Breast epithelium (tissue), 4 donors: ENCODE results near the gene TTC7B. TPM values are rescaled to one million over a fixed set of nuclear protein-coding genes. Genes with fewer than 3 reads are reported as not detected.

Source experiments
- DNase-seq, 2 donors: peaks; one replicate each; pipeline ENCODE4 v3.0.0-alpha.2; 2019; ENCODE audit warnings: low spot score in 2 of 2
- H3K27ac ChIP-seq, 2 donors: fragments of 200-600 bp; sonication (generic) in 1 of 2; one replicate each; pipeline ENCODE4 v1.5.1; 2016 to 2019; ENCODE audit warnings: mild to moderate bottlenecking in 1 of 2
- H3K27me3 ChIP-seq, 2 donors: fragments of 200-600 bp; sonication (generic) in 1 of 2; one replicate each; pipeline versions ENCODE4 v1.5.1 to v1.6.0; 2017 to 2019; ENCODE audit warnings: control low read depth in 1 of 2, mild to moderate bottlenecking in 1 of 2
- H3K36me3 ChIP-seq: fragments of 200-600 bp; one replicate; pipeline ENCODE4 v1.5.1; 2019
- H3K4me1 ChIP-seq, 2 donors: fragments of 200-600 bp; sonication (generic); one replicate each; pipeline ENCODE4 v1.5.1; 2016 to 2019; ENCODE audit warnings: control low read depth in 1 of 2
- H3K4me3 ChIP-seq, 3 donors: fragments of 200-600 bp; sonication (generic); 1 replicate in 2 of 3; 2 replicates in 1 of 3; pipeline ENCODE4 v1.5.1; 2016 to 2019; ENCODE audit warnings: mild to moderate bottlenecking in 3 of 3, moderate library complexity in 2 of 3
- H3K9me3 ChIP-seq, 2 donors: fragments of 200-600 bp; sonication (generic) in 1 of 2; one replicate each; pipeline ENCODE4 v1.5.1; 2016 to 2019; ENCODE audit warnings: control low read depth in 1 of 2
- POLR2A ChIP-seq: fragments of 450-650 bp; IDR thresholded peaks from one replicate; pipeline ENCODE4 v1.6.1; 2016; ENCODE audit warnings: antibody characterized with exemption, mild to moderate bottlenecking, moderate library complexity
- POLR2AphosphoS5 ChIP-seq, 3 donors: sonication (generic); formaldehyde crosslinking; IDR thresholded peaks; one replicate each; pipeline ENCODE4 v1.6.1; 2017; ENCODE audit warnings: antibody characterized with exemption in 3 of 3
- intact Hi-C: fragments of 100-400 bp; cut with DNase I; formaldehyde crosslinking; loops from one replicate; pipeline ENCODE4 v1.15.1; 2023; ENCODE audit warnings: low total_unique reads
- total RNA-seq, 3 donors: library from RNA; depleted of rRNA; stranded (reverse); fragments of >200 nt; gene quantifications; one replicate each; pipeline ENCODE4 v1.1.0, GENCODE V29; 2016
- TF ChIP-seq, protein P1 (sequence below), 3 donors: fragments of 450-650 bp; IDR thresholded peaks; one replicate each; pipeline ENCODE4 v1.5.1; 2016 to 2017; ENCODE audit warnings: antibody characterized with exemption in 3 of 3, mild to moderate bottlenecking in 3 of 3, moderate library complexity in 3 of 3

The TTC7B gene
- total RNA-seq, 3 donors from 2014 or later = 14.0 to 29.1 (median 22.0) TPM

DNA sequence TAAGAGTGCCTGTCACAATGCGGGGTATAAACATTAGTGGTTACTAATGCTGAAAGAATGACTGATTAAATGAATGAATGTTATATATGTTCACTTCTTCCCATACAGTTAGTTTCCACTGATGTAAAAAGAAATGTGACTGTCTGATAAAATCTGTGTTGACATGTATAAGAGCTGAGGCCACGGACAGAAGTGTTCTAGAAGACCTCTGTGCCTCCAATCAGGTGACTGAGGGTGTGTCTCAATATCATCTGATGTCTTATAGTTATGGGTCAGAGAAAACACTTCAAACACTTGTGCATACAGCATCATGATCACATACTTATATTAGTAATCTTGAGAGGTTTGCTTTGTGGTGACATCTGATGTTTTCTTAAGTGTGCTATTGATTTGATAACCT is 183.4 kb downstream of the TTC7B start:
- Histone ChIP-seq H3K36me3 (no peaks in the 10 kb centered on the region), H3K27me3 (no peaks in the 10 kb centered on the region), H3K9me3 (no peaks in the 10 kb centered on the region), H3K4me3 (no peak overlapping the region), H3K27ac (no peak overlapping the region), H3K4me1 (no peaks in the 10 kb centered on the region)
- intact Hi-C loops = no loop called here
- TF ChIP-seq POLR2A (no peak), POLR2AphosphoS5 (IDR thresholded peaks at IDR 0.05) (no peak)
- TF ChIP-seq, protein P1, sequence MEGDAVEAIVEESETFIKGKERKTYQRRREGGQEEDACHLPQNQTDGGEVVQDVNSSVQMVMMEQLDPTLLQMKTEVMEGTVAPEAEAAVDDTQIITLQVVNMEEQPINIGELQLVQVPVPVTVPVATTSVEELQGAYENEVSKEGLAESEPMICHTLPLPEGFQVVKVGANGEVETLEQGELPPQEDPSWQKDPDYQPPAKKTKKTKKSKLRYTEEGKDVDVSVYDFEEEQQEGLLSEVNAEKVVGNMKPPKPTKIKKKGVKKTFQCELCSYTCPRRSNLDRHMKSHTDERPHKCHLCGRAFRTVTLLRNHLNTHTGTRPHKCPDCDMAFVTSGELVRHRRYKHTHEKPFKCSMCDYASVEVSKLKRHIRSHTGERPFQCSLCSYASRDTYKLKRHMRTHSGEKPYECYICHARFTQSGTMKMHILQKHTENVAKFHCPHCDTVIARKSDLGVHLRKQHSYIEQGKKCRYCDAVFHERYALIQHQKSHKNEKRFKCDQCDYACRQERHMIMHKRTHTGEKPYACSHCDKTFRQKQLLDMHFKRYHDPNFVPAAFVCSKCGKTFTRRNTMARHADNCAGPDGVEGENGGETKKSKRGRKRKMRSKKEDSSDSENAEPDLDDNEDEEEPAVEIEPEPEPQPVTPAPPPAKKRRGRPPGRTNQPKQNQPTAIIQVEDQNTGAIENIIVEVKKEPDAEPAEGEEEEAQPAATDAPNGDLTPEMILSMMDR (IDR thresholded peaks at IDR 0.05) = no peak
- no peak for DNase-seq

DNA sequence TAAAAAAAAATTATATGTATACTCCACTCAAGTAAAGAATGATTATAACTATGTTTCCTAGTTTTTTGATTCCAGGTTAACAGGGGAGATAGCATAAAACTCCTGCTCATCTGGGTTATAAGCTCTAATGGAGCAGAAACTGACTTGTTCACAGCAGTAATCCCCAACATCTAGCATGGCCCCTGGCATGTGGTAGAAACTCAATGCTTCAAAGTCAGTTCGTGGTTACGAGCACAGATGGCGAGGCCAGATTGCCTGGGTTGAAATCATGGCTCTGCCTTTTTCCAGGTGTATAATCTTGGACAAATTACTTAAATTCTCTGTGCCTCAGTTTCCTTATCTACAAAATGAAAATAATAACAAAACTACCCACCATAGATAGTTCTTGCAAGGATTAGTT is 183.8 kb downstream of the TTC7B start:
- Histone ChIP-seq H3K9me3 (no peaks in the 10 kb centered on the region), H3K4me1 (no peaks in the 10 kb centered on the region), H3K4me3 (no peak overlapping the region), H3K27me3 (no peaks in the 10 kb centered on the region), H3K27ac (no peak overlapping the region), H3K36me3 (no peaks in the 10 kb centered on the region)
- intact Hi-C loops = no loop called here
- TF ChIP-seq, protein P1 (IDR thresholded peaks at IDR 0.05) = no peak
- TF ChIP-seq POLR2AphosphoS5 (IDR thresholded peaks at IDR 0.05) (no peak), POLR2A (no peak)
- DNase-seq = no peak

DNA sequence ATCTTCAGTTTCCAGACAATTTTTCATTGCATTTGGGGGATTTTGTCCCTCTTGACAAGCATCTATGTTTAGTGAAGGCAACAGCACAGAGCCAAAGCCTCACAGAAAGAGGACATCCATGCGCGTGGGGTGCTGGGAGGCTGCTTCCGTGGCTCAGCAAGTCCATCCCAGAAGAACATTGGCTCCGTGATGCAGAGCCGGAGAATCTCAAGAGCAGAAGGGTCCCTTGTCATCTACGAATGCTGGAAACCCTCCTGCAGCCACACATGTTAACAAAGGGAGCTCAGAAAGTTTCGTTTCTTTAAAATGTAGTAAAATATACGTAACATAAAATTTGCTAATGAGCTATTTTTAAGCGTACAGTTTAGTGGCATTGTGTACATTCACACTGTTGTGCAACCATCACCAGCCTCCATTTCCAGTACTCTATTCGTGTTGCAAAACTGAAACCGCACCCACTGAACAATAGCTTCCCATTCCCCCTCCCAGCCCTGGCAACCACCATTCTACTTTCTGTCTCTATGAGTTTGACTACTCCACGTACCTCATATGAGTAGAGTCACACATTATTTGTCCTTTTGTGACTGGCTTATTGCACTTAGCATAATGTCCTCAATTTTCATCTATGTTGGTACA is 185.9 kb downstream of the TTC7B start:
- TF ChIP-seq, protein P1 (IDR thresholded peaks at IDR 0.05) = no peak
- no peak for TF ChIP-seq POLR2AphosphoS5 (IDR thresholded peaks at IDR 0.05)
- no peak for TF ChIP-seq POLR2A

DNA sequence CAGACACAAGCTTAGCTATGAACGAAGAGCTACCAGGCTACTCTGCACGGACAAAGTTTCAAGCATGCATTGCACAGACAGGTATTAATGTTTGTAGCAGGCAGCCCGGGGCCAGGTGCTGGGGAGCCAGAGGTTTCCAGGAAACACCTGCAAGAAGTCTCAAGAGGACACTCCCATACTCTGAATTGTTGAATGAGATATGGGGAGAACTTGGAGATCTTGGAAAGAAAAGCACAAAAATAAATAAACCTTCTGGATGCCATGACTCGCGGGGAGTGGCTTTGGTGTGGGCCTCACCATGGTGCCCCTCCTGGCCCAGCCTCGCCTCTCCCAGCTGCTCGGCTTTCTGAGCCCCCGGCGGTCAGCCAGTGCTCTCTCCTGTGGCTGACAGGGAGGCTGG is 186.8 kb downstream of the TTC7B start:
- H3K4me3 ChIP-seq = no peak overlapping the region
- H3K4me1 ChIP-seq = no peaks in the 10 kb centered on the region
- TF ChIP-seq POLR2AphosphoS5 (IDR thresholded peaks at IDR 0.05) = no peak
- no peaks in the 10 kb centered on the region for H3K9me3 ChIP-seq
- intact Hi-C loops = no loop called here
- H3K27me3 ChIP-seq = no peaks in the 10 kb centered on the region
- H3K36me3 ChIP-seq = no peaks in the 10 kb centered on the region
- DNase-seq = no peak
- no peak overlapping the region for H3K27ac ChIP-seq

More for the DNA sequence above, 185.9 kb downstream of the TTC7B start:
- Histone ChIP-seq H3K27ac (no peak overlapping the region), H3K4me1 (no peaks in the 10 kb centered on the region), H3K27me3 (no peaks in the 10 kb centered on the region), H3K36me3 (no peaks in the 10 kb centered on the region), H3K4me3 (no peak overlapping the region), H3K9me3 (no peaks in the 10 kb centered on the region)
- intact Hi-C loops = no loop called here
- DNase-seq = no peak

DNA sequence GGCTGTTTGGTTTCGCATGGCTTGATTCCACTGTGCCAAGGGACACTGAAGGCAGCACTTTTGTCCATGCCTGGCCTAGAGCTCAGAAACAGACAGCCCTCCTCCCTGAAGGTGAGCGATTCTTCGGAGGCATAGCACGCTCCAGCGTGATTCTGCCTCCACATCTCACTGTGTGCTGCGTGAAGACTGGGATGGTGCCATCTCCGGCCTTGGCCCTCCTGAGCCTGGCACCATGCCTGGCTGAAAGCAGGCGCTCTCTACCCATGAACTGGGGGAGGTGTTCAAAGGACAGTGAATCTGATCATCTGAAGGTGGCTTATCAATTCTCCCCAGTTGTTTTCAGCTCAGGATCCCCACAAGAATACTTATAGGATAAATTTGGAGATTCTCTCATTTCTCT is 187.4 kb downstream of the TTC7B start:
- Histone ChIP-seq H3K27ac (no peak overlapping the region), H3K9me3 (no peaks in the 10 kb centered on the region), H3K27me3 (no peaks in the 10 kb centered on the region), H3K4me1 (no peaks in the 10 kb centered on the region), H3K4me3 (no peak overlapping the region), H3K36me3 (no peaks in the 10 kb centered on the region)
- intact Hi-C loops = no loop called here
- DNase-seq = no peak
- TF ChIP-seq POLR2A (no peak), POLR2AphosphoS5 (IDR thresholded peaks at IDR 0.05) (no peak)
- TF ChIP-seq, protein P1 (IDR thresholded peaks at IDR 0.05) = no peak

DNA sequence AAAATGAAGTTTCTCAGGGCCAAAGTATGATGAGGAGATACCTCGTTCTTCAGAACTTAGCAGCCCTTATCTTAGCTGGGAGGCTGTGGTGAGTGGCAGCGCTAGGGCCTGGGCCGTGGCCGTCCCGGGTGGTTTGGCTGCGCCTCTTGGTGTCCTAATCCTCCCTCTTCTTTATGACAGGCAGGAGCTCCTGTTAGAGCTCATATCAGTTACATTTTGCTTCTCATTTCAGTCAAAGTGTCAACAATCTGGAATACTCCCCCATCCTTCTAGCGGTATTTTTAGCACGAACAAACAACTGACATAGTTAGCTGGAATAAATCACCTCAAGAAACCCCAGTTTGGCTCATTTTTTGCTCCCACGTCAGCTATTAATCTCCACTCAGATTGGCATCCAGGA is 188.8 kb downstream of the TTC7B start:
- Histone ChIP-seq H3K4me1 (no peaks in the 10 kb centered on the region), H3K4me3 (no peak overlapping the region), H3K36me3 (no peaks in the 10 kb centered on the region), H3K27me3 (no peaks in the 10 kb centered on the region), H3K27ac (no peak overlapping the region), H3K9me3 (no peaks in the 10 kb centered on the region)
- no peak for TF ChIP-seq POLR2A
- TF ChIP-seq POLR2AphosphoS5 (IDR thresholded peaks at IDR 0.05) = no peak
- TF ChIP-seq, protein P1 (IDR thresholded peaks at IDR 0.05) = no peak
- intact Hi-C loops = no loop called here
- no peak for DNase-seq
